H1 (cell line): ENCODE results near the gene LANCL2. TPM values are rescaled to one million over a fixed set of nuclear protein-coding genes. Genes with fewer than 3 reads are reported as not detected.

Source experiments
- CTCF ChIA-PET: fragments of 300-600 bp; sonication (Branson Sonifier 250); formaldehyde crosslinking; loops from one replicate; lab custom pipeline; 2021; ENCODE audit not compliant: partially characterized antibody; lab: Charles Lee
- POLR2A ChIA-PET: fragments of 300-600 bp; sonication (Branson Sonifier 250); formaldehyde crosslinking; loops from one replicate; lab custom pipeline; 2021; ENCODE audit warnings: inconsistent platforms; ENCODE audit not compliant: partially characterized antibody; lab: Charles Lee
- DNase-seq, 2 experiments: peaks; one replicate each; pipeline versions ENCODE4 v3.0.0 to v3.0.0-alpha.2; 2010 to 2022; ENCODE audit warnings: low spot score in 2 of 2, low read depth in 1 of 2, mixed read lengths in 1 of 2
- FAIRE-seq: peaks from 2 replicates; lab custom pipeline; 2011; peaks lifted over from hg19 to GRCh38; lab: Jason Lieb, UNC
- H2AFZ ChIP-seq: 2 replicates; pipeline ENCODE4 v1.8.1; 2012; ENCODE audit warnings: low read length, inconsistent platforms
- H2AK5ac ChIP-seq: 2 replicates; pipeline ENCODE4 v1.6.1; 2013; ENCODE audit warnings: low read depth, low read length
- H2BK120ac ChIP-seq: replicated peaks from 2 replicates; pipeline ENCODE3; 2013; ENCODE audit warnings: low read depth, low read length, inconsistent platforms
- H2BK12ac ChIP-seq: 2 replicates; pipeline ENCODE4 v1.6.1; 2013; ENCODE audit warnings: low read depth, low read length
- H2BK15ac ChIP-seq: 2 replicates; pipeline ENCODE4 v1.6.1; 2013; ENCODE audit warnings: low read length
- H2BK20ac ChIP-seq: 2 replicates; pipeline ENCODE4 v1.6.1; 2013; ENCODE audit warnings: low read length
- H2BK5ac ChIP-seq: 2 replicates; pipeline ENCODE4 v1.6.1; 2013; ENCODE audit warnings: low read depth, low read length
- H3K14ac ChIP-seq: 2 replicates; pipeline ENCODE4 v1.6.1; 2013; ENCODE audit warnings: inconsistent platforms; ENCODE audit not compliant: insufficient read length
- H3K18ac ChIP-seq: 2 replicates; pipeline ENCODE4 v1.6.1; 2013; ENCODE audit warnings: low read length; ENCODE audit errors: extremely low read depth
- H3K23ac ChIP-seq: 2 replicates; pipeline ENCODE4 v1.6.1; 2013; ENCODE audit warnings: inconsistent platforms; ENCODE audit not compliant: insufficient read length
- H3K23me2 ChIP-seq: 2 replicates; pipeline ENCODE4 v1.6.1; 2013; ENCODE audit warnings: low read depth, low read length
- H3K27ac ChIP-seq: 2 replicates; pipeline ENCODE4 v1.6.1; 2011; ENCODE audit warnings: low read depth, low read length, inconsistent platforms
- H3K27me3 ChIP-seq, 4 experiments: replicated peaks in 1 of 4; 1 replicate in 1 of 4; 2 replicates in 3 of 4; pipeline versions ENCODE4 v1.6.1 to v1.8.1; 2011 to 2013; ENCODE audit warnings: low read length in 3 of 4, mild to moderate bottlenecking in 3 of 4, inconsistent platforms in 2 of 4, mixed read lengths in 2 of 4, moderate library complexity in 1 of 4; ENCODE audit not compliant: control insufficient read depth in 3 of 4, insufficient read depth in 3 of 4; ENCODE audit errors: extremely low read depth in 1 of 4
- H3K36me3 ChIP-seq, 4 experiments: 2 replicates each; pipeline versions ENCODE4 v1.6.1 to v1.8.1; 2011 to 2013; ENCODE audit warnings: mild to moderate bottlenecking in 4 of 4, low read length in 3 of 4, moderate library complexity in 2 of 4, control low read depth in 1 of 4, inconsistent platforms in 1 of 4; ENCODE audit not compliant: insufficient read depth in 4 of 4, control insufficient read depth in 2 of 4
- H3K4ac ChIP-seq: replicated peaks from 2 replicates; pipeline ENCODE3; 2013; ENCODE audit warnings: low read length, low read depth, mixed read lengths, inconsistent platforms; ENCODE audit not compliant: insufficient read length
- H3K4me1 ChIP-seq, 4 experiments: replicated peaks in 1 of 4; 1 replicate in 1 of 4; 2 replicates in 3 of 4; pipeline versions ENCODE4 v1.6.1 to v1.8.1; 2011 to 2013; ENCODE audit warnings: low read length in 3 of 4, inconsistent platforms in 2 of 4, mixed read lengths in 1 of 4; ENCODE audit not compliant: insufficient read depth in 4 of 4, control insufficient read depth in 3 of 4
- H3K4me2 ChIP-seq, 2 experiments: 2 replicates each; pipeline versions ENCODE4 v1.6.1 to v1.8.1; 2011 to 2013; ENCODE audit warnings: low read depth in 2 of 2, low read length in 2 of 2, control low read depth in 1 of 2, inconsistent platforms in 1 of 2, mild to moderate bottlenecking in 1 of 2; ENCODE audit not compliant: insufficient read depth in 1 of 2
- H3K4me3 ChIP-seq, 4 experiments: fragments of 200-600, 300-600 bp in 1 of 4; sonication (generic), shearing (Covaris generic), sonication (Bioruptor Twin) in 1 of 4; 2 replicates each; pipeline versions ENCODE4 v1.5.1 to v1.8.1; 2011 to 2016; ENCODE audit warnings: low read length in 4 of 4, low read depth in 3 of 4, control low read depth in 2 of 4, inconsistent platforms in 2 of 4, mild to moderate bottlenecking in 2 of 4, mixed read lengths in 1 of 4, moderate library complexity in 1 of 4; ENCODE audit not compliant: insufficient read depth in 2 of 4; ENCODE audit errors: extremely low read depth in 1 of 4
- H3K56ac ChIP-seq: replicated peaks from 2 replicates; pipeline ENCODE3; 2013; ENCODE audit warnings: low read depth, mild to moderate bottlenecking, mixed read lengths, low read length, inconsistent platforms; ENCODE audit not compliant: insufficient read length
- H3K79me1 ChIP-seq: 2 replicates; pipeline ENCODE4 v1.6.1; 2013; ENCODE audit warnings: low read depth, low read length, control low read depth
- H3K79me2 ChIP-seq, 2 experiments: 2 replicates each; pipeline versions ENCODE4 v1.6.1 to v1.8.1; 2012 to 2013; ENCODE audit warnings: low read length in 2 of 2, mild to moderate bottlenecking in 2 of 2, inconsistent platforms in 1 of 2; ENCODE audit not compliant: insufficient read depth in 2 of 2, control insufficient read depth in 1 of 2
- H3K9ac ChIP-seq, 4 experiments: replicated peaks in 1 of 4; 1 replicate in 1 of 4; 2 replicates in 3 of 4; pipeline versions ENCODE4 v1.6.1 to v1.8.1; 2011 to 2013; ENCODE audit warnings: low read depth in 3 of 4, low read length in 3 of 4, control low read depth in 2 of 4, mild to moderate bottlenecking in 2 of 4, moderate library complexity in 2 of 4, inconsistent platforms in 1 of 4; ENCODE audit errors: extremely low read depth in 1 of 4
- H3K9me3 ChIP-seq, 2 experiments: 2 replicates each; pipeline versions ENCODE4 v1.6.1 to v1.8.1; 2012 to 2013; ENCODE audit warnings: mild to moderate bottlenecking in 2 of 2, moderate library complexity in 2 of 2, control low read depth in 1 of 2, inconsistent platforms in 1 of 2, low read depth in 1 of 2, low read length in 1 of 2, mixed read lengths in 1 of 2; ENCODE audit not compliant: insufficient read depth in 2 of 2
- H4K20me1 ChIP-seq, 2 experiments: replicated peaks in 1 of 2; 2 replicates each; pipeline versions ENCODE3 to v1.8.1; 2011 to 2013; ENCODE audit warnings: inconsistent platforms in 2 of 2, low read length in 2 of 2, mild to moderate bottlenecking in 1 of 2; ENCODE audit not compliant: insufficient read depth in 2 of 2, control insufficient read depth in 1 of 2
- H4K5ac ChIP-seq: 2 replicates; pipeline ENCODE4 v1.6.1; 2013; ENCODE audit warnings: low read length, low read depth, mixed read lengths, inconsistent platforms; ENCODE audit not compliant: insufficient read length
- H4K8ac ChIP-seq: 2 replicates; pipeline ENCODE4 v1.8.0; 2013; ENCODE audit warnings: mild to moderate bottlenecking, moderate library complexity, low read length, inconsistent platforms; ENCODE audit not compliant: insufficient read depth; ENCODE audit errors: extremely low read depth
- H4K91ac ChIP-seq: replicated peaks from 2 replicates; pipeline ENCODE3; 2013; ENCODE audit warnings: low read length, mixed read lengths, inconsistent platforms; ENCODE audit not compliant: insufficient read length
- BCL11A ChIP-seq, 2 experiments: IDR thresholded peaks; one replicate each; pipeline ENCODE4 v1.6.1; 2011; ENCODE audit warnings: low read depth in 2 of 2, low read length in 2 of 2, mild to moderate bottlenecking in 2 of 2
- RXRA ChIP-seq: IDR thresholded peaks from 2 replicates; pipeline ENCODE4 v1.6.1; 2011; ENCODE audit warnings: low read depth, mild to moderate bottlenecking, low read length, moderate library complexity; ENCODE audit not compliant: insufficient read depth
- WGBS, 2 experiments: shearing (Covaris generic) in 1 of 2; methylation state at CpG; one replicate each; pipeline versions ENCODE4 v1.1.6 to v1.1.7; 2013 to 2015; ENCODE audit warnings: low lambda C conversion rate in 2 of 2, mixed read lengths in 2 of 2, inconsistent platforms in 1 of 2, low coverage in 1 of 2, missing lambda C conversion rate in 1 of 2; ENCODE audit not compliant: insufficient replicate concordance in 2 of 2, insufficient coverage in 1 of 2, insufficient read length in 1 of 2; ENCODE audit errors: extremely low coverage in 1 of 2, missing lambda C conversion rate in 1 of 2; 5-methylcytosine and 5-hydroxymethylcytosine counted together
- polyA plus RNA-seq, 7 experiments: library from polyadenylated mRNA; depleted of rRNA in 3 of 7; stranded (reverse) in 5 of 7; unstranded in 2 of 7; fragments of >200 nt in 5 of 7; fragments of 200-250 nt in 2 of 7; gene quantifications; 1 replicate in 5 of 7; 2 replicates in 1 of 7; 4 replicates in 1 of 7; pipeline versions ENCODE4 v1.2.1 to v1.2.3, GENCODE V29; 2011 to 2013; ENCODE audit warnings: missing spikeins in 2 of 7, mixed read lengths in 2 of 7
- total RNA-seq: library from RNA; stranded (reverse); fragmentation: NEBNext Ultra II Directional; extraction: Animal tissue kit (Norgen Biotek cat#: 25700); gene quantifications from 2 replicates; pipeline ENCODE4 v1.2.1, GENCODE V29; 2021

LANCL2 gene
- total and polyA plus RNA-seq, 2 of the 8 experiments (the other 6 are each of a cell fraction or from before 2014, with no cell fraction given): 9.2 to 9.5 TPM

GRCh38 chr7:55379285-55379684 lies 14.1 kb downstream of the LANCL2 start:
- Histone ChIP-seq H2BK5ac (no peak overlapping the region), H3K23me2 (no peaks in the 10 kb centered on the region), H2AFZ (no peak overlapping the region), H2BK120ac (no peak overlapping the region), H3K27ac (no peak overlapping the region), H3K79me2 (no peaks in the 10 kb centered on the region), H2BK15ac (no peak overlapping the region), H4K20me1 (no peaks in the 10 kb centered on the region), H4K8ac (no peak overlapping the region), H3K4me1 (no peaks in the 10 kb centered on the region), H3K18ac (no peak overlapping the region), H2AK5ac (no peak overlapping the region), H3K27me3 (no peaks in the 10 kb centered on the region), H4K91ac (no peak overlapping the region), H4K5ac (no peak overlapping the region), H3K4me2 (no peak overlapping the region), H3K79me1 (no peaks in the 10 kb centered on the region), H3K14ac (no peak overlapping the region), H3K4ac (no peak overlapping the region), H2BK12ac (no peak overlapping the region), H3K4me3 (no peak overlapping the region), H3K23ac (no peak overlapping the region), H2BK20ac (no peak overlapping the region), H3K9me3 (peaks cover 4 to 11% of the 10 kb centered on the region in 2 experiments; a peak in 2 of 4 replicates), H3K56ac (no peak overlapping the region), H3K9ac (no peak overlapping the region), H3K36me3 (0 out of 8 replicates have a peak, but pooled peaks cover 0 to 2% (median 0%) of the 10 kb centered on the region in 4 experiments)
- no peak for TF ChIP-seq RXRA
- no peak for TF ChIP-seq BCL11A (IDR thresholded peaks at IDR 0.05; ENCODE audit: low read depth in 2 of 2, low read length in 2 of 2)
- POLR2A ChIA-PET: no interaction called here
- DNase-seq (no peak), FAIRE-seq (no peak)
- CTCF ChIA-PET: no interaction called here
- WGBS, 2 experiments: 87% methylated on average over 3 of the region's 3 CpGs; no CpG with 5 or more reads in 1 of the 2 experiments
